ENCODE results near the gene NBEAL1. TPM values are rescaled to one million over a fixed set of nuclear protein-coding genes. Genes with fewer than 3 reads are reported as not detected.

NBEAL1 gene
- total RNA-seq, 3 donors from 2014 or later (not counting 1 experiment from before 2014, with no cell fraction given) = 12.2 to 19.7 (median 12.9) TPM

- Mint-ChIP-seq H3K27ac (peak overlapping the region; percentile 90 to 100), H3K27me3 (ENCODE audit: low read depth in 2 of 2) (no peaks in the 10 kb centered on the region), H3K36me3 (no peaks in the 10 kb centered on the region), H3K9me3 (no peaks in the 10 kb centered on the region), H3K4me3 (peak overlapping the region; percentile 100), H3K4me1 (peaks cover 29 to 39% of the 10 kb centered on the region in 2 donors)
- Histone ChIP-seq H3K27me3 (ENCODE audit: control insufficient read depth, insufficient read depth, low read length) (no peaks in the 10 kb centered on the region), H3K36me3 (ENCODE audit: control insufficient read depth, insufficient read depth, low read length) (peaks cover 3% of the 10 kb centered on the region), H3K4me1 (ENCODE audit: control insufficient read depth, insufficient read depth, low read length) (peaks cover 19% of the 10 kb centered on the region), H3K27ac (ENCODE audit: low read length) (peak overlapping the region; percentile 96), H3K9me3 (ENCODE audit: control insufficient read depth, insufficient read depth, low read length) (no peaks in the 10 kb centered on the region), H3K4me3 (ENCODE audit: low read length) (peak overlapping the region; percentile 92)
- intact Hi-C loops (cut with micrococcal nuclease) = loop anchor here (1.0 to 5.0 kb wide), 4 partner anchors 224 to 1786 kb away; partner anchors contain the start of genes BMPR2, NBEAL1, STRADB and TRAK2
- WGBS (ENCODE audit: insufficient coverage) = 24% methylated on average over 22 of the region's 22 CpGs
- ATAC-seq = no peak
- DNase-seq = no peak
- no peak for TF ChIP-seq CTCF (IDR thresholded peaks at IDR 0.05)
Observed at GRCh38 chr2:203238292-203238703, 223.6 kb downstream of the NBEAL1 start.

- H3K27ac ChIP-seq (ENCODE audit: low read length) = peak within 1 kb of the TSS; percentile 96
- Mint-ChIP-seq H3K27me3 (ENCODE audit: low read depth in 2 of 2) (no peaks in the 10 kb centered on the region), H3K27ac (peak within 1 kb of the TSS; percentile 90 to 100), H3K4me3 (peak within 1 kb of the TSS; percentile 100), H3K4me1 (peaks cover 29 to 41% of the 10 kb centered on the region in 2 donors), H3K9me3 (no peaks in the 10 kb centered on the region), H3K36me3 (no peaks in the 10 kb centered on the region)
- DNase-seq (peak; percentile 97 to 98), ATAC-seq (peak; percentile 79 to 93 (median 83))
- peaks cover 19% of the 10 kb centered on the region for H3K4me1 ChIP-seq (ENCODE audit: control insufficient read depth, insufficient read depth, low read length)
- peak within 1 kb of the TSS; percentile 92 for H3K4me3 ChIP-seq (ENCODE audit: low read length)
- no peak for TF ChIP-seq CTCF (IDR thresholded peaks at IDR 0.05)
- H3K27me3 ChIP-seq (ENCODE audit: control insufficient read depth, insufficient read depth, low read length) = no peaks in the 10 kb centered on the region
- intact Hi-C loops (cut with micrococcal nuclease) = loop anchor here (1.0 to 5.0 kb wide), 4 partner anchors 225 to 1787 kb away; partner anchors contain the start of genes BMPR2, NBEAL1, STRADB and TRAK2
- no peaks in the 10 kb centered on the region for H3K9me3 ChIP-seq (ENCODE audit: control insufficient read depth, insufficient read depth, low read length)
- H3K36me3 ChIP-seq (ENCODE audit: control insufficient read depth, insufficient read depth, low read length) = peaks cover 3% of the 10 kb centered on the region
- under 1% methylated on average over 80 of the region's 80 CpGs for WGBS (ENCODE audit: insufficient coverage)
Observed at GRCh38 chr2:203238704-203239526, 224.2 kb downstream of the NBEAL1 start, which contains the start of gene CYP20A1. Gene CYP20A1 (plus strand): TSS chr2:203239018. CDS start chr2:203239063, 45 bp downstream.

GRCh38 chr2:203240491-203240890, 225.8 kb downstream of the NBEAL1 start:
- H3K9me3 ChIP-seq (ENCODE audit: control insufficient read depth, insufficient read depth, low read length) = no peaks in the 10 kb centered on the region

More at GRCh38 chr2:203240491-203240890, 225.8 kb downstream of the NBEAL1 start:
- peaks cover 29 to 44% of the 10 kb centered on the region in 2 donors for H3K4me1 Mint-ChIP-seq
- H3K4me3 Mint-ChIP-seq = peak overlapping the region; percentile 100
- H3K36me3 Mint-ChIP-seq = no peaks in the 10 kb centered on the region
- no peaks in the 10 kb centered on the region for H3K27me3 ChIP-seq (ENCODE audit: control insufficient read depth, insufficient read depth, low read length)
- intact Hi-C loops (cut with micrococcal nuclease) = no loop called here
- WGBS (ENCODE audit: insufficient coverage) = 82% methylated on average over 5 of the region's 5 CpGs
- H3K9me3 Mint-ChIP-seq = no peaks in the 10 kb centered on the region
- H3K27ac ChIP-seq (ENCODE audit: low read length) = peak overlapping the region; percentile 96
- H3K27ac Mint-ChIP-seq = peak overlapping the region; percentile 90 to 100
- ATAC-seq (no peak), DNase-seq (no peak)
- H3K27me3 Mint-ChIP-seq (ENCODE audit: low read depth in 2 of 2) = no peaks in the 10 kb centered on the region
- H3K36me3 ChIP-seq (ENCODE audit: control insufficient read depth, insufficient read depth, low read length) = peaks cover 3% of the 10 kb centered on the region
- H3K4me1 ChIP-seq (ENCODE audit: control insufficient read depth, insufficient read depth, low read length) = peaks cover 19% of the 10 kb centered on the region
- no peak overlapping the region for H3K4me3 ChIP-seq (ENCODE audit: low read length)
- no peak for TF ChIP-seq CTCF (IDR thresholded peaks at IDR 0.05)
